GM12892 (cell line): ENCODE measurements around the gene JAG1.

Source experiments
- POLR2A ChIP-seq: IDR thresholded peaks from 2 replicates; pipeline ENCODE4 v1.6.1; 2011; ENCODE audit warnings: low read depth, low read length, control low read depth
- POLR2AphosphoS5 ChIP-seq: IDR thresholded peaks from 2 replicates; pipeline ENCODE4 v1.6.1; 2011; ENCODE audit warnings: low read depth, low read length, control low read depth
- TAF1 ChIP-seq: IDR thresholded peaks from 2 replicates; pipeline ENCODE4 v1.6.1; 2011; ENCODE audit warnings: low read depth, mild to moderate bottlenecking, control low read depth, low read length, borderline replicate concordance

- TF ChIP-seq TAF1 (no peak), POLR2A (no peak), POLR2AphosphoS5 (no peak)
Measured at GRCh38 chr20:10610251-10610650, 63.5 kb downstream of the JAG1 start.
